Stimulated activated CD4-positive, alpha-beta T cell treated with anti-CD3 and anti-CD28 coated beads, Interleukin-12 subunit alpha, Interleukin-12 subunit beta, amount 100 ng/mL, for 24 hours (primary cell): ENCODE results near the gene TRIM65.
"Not testable (repeated sequence)": the region's sequence is repeated elsewhere in the genome, so short reads cannot be mapped to it uniquely, and the experiment has no call there.

ENCODE experiments used
- DNase-seq, 2 experiments: peaks; one replicate each; pipeline ENCODE4 v3.0.0-alpha.2; 2020; ENCODE audit warnings: low read depth in 2 of 2

TRIM65 gene

DNA sequence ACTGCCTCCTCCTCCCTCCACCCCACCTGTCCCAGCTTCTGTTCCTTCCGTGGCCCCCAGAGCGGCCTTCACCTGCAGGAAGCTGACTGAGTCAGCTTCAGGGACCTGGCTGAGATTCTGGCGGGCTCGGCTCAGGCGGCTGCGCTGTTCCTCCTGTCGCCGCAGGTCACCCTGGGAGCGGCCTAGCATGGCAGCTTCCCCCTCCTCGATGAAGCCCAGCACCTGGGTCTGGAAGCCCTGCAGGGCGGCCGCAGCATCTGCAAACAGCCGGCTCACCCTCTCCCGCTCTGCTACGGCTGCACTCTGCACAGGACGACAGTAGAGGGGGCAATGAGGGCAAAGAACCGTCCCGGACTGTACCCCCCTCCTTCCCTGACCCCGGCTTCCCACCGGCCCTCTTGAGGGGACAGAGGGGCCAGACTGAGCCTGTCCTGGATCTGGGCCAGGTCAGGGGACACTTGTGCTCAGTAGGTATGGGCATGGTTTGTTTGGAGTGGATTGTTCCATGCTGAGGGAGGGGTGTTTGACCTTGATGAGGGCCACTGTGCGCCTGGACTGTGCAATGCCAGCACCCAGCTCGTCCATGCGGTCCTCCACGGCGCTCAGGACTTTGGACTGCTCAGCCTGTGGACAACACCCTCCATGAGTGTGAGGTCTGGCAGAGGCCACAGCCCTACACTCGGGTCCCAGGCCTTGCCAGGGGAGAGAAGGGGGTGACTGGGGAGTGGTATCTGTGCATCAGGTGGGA lies 20.4 kb downstream of the TRIM65 start:
- DNase-seq = peak; percentile 51 to 55

DNA sequence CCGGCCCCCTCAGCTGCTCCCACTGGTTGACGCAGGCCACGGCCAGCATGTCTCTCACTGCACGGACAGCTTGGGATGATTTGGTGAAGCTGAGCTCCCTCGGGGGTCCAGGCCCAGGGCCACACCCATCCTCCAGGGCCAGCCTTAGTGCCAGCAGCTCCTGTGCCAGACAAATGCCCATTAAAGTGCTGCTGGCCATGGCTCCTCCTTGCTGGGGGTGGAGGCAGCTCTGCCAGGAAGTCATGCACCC lies 20.9 kb downstream of the TRIM65 start:
- no peak for DNase-seq

DNA sequence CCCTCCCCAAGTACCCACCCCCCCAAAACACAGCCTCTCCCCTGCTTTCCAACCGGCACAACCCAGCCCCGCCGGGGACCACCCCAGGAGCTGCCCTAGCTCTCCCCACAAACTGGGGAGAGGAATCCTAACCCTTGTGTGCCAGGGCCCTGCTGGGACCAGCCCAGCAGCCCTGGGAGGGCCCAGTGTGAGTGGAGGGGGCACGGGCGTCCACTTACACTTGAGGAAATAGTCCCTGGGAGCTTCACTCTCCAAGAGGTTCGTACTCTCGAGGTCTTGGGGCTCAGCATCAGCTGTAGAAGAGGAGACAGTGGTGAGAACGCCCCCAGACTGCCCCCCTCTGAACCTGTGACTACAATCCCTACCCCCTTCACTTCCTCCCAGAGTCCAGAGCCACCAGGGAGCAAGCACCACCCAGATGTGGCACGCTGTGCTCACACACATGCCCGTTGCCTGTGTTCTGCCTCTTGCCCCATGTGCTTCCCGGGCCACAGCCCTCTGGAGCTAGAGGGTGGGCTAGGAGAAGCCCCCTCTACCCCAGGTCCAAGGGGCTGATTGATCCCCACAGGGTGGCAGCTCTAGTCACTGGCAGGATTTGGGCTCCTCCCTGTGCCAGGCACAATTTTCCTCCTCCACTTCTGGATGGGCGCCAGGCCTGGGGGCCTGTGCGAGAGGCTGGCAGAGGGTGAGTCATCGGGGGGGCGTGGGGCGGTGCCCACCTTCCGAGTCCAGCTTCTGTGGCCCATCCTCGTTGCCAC lies 21.4 kb downstream of the TRIM65 start:
- DNase-seq = no peak

DNA sequence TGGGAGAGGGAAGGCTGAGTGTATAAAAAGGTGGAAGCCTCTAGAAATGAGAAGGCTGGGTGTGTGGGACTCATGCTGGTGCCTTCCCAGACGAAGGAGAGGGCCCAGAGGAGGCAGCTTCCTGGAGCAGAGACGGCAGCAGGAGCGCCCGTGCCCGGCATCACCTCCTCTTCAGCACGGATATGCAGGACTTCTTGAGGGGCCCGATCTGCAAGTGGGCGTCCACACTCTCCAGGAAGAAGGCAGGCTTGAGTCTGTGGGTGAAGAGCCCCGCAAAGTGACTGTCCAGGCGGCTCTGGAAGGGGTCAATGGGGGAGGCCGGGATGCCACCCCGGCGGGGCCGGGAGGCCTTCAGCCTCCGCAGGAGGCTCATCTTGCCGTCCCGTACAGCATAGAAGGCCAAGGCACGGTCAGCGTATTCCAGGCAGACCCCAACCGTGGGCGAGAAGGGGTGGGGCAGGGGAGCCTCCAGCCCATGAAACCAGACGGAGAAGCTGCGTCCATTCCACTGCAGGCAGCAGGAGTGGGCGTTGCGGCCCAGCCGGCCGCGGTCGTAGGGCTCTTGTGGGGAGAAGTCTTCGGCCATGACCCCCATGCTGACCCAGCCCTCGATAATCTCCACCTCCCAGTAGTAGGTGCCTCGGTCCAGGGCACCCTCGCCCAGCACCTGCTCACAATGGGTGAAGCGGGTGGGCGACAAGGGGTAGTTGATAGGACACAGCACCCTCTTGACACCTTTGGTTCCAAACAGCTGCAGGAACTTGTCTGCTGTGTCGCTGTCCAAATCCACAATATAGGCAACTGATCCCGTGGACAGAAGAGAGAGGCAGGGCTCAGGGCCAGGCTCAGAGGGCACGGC lies 22.2 kb downstream of the TRIM65 start:
- DNase-seq = no peak

DNA sequence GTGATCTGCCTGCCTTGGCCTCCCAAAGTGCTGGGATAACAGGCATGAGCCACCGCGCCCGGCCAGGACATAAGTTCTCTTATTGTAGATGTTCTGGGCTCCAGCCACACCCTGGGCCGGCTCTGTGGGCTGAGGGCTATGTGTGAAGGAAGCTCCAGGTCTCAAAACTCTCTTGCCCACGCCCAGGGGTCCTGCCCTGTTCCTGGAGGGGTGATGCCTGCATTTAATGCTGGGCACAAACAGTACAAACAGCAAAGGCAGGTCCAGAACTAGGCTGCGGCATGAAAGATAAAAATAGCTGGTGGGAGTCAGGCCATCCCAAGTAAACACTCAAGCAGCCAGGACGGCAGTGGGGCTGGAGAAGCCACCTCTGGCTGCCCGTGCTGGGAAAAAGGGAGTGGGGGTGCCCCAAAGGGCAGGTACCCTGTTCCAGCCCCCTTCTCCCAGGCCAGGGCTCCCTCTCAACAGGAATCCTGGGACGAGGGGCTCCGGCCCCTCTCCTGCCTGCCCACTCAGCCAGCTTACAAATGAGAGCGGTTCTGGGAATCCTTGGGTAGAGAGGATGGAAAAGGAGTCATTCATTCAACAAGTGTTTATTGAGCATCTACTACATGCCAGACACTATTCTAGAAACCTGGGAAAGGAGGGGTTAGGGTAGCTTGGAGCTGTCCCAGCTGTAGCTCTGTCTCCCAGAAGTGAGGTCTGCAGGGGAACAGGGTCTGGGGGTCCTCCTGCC lies 23.0 kb downstream of the TRIM65 start:
- no peak for DNase-seq

DNA sequence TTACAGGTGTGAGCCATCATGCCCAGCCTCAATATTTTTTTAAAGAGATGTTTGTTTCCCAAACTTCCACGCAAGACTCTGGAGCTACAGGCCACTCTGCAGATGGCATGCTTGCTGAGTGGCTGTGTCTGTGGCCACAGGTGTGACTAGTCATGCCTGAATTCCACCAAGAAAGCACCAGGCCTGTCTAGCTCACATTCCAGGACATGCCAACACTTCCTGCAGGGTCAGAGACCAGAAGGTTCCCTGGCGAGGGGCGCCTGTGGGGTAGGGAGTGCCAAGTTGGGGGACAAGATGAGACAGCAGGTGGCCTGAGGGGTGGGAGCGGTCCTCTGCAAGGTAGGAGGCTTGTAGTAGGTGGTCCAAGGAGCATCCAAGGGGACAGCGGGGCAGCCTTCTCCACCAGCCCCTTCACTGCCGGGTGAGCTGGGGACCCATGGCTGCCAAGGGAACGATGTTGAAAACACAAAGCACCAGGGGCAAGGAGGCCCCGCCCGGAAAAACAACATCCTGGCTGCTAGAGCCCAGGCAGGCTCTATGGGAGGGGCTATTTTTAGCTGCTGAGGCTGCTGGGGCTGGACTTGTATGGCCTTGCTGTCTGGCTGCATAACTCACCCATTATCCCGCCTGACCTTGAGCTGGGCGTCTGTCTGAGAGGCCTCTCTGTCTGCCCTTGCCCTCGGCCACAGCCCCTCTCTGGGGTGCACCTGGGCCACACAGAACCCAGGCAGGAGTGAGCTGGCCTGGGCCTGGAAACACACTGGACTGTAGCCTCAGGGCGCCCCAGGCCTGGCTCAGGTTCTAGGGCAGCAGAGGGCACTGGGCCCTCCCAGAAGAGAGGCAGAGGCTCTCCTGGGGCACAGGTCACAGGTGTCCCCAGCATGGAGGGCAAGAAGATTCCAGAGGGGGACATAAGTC lies 24.1 kb downstream of the TRIM65 start:
- no peak for DNase-seq

DNA sequence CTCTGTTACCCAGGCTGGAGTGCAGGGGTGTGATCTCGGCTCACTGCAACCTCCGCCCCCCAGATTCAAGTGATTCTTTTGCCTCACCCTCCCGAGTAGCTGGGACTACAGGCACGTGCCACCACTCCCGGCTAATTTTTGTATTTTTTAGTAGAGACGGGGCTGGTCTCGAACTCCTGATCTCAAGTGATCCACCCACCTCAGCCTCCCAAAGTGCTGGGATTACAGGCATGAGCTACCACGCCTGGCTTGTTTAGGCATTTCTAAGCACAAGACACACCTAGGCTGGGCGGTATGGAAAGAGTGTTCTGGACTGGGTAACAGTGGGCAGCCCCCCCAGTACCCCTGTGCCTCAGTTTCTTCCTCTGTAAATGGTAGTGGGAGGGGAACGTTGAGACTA lies 26.5 kb downstream of the TRIM65 start:
- not testable (repeated sequence) for DNase-seq

DNA sequence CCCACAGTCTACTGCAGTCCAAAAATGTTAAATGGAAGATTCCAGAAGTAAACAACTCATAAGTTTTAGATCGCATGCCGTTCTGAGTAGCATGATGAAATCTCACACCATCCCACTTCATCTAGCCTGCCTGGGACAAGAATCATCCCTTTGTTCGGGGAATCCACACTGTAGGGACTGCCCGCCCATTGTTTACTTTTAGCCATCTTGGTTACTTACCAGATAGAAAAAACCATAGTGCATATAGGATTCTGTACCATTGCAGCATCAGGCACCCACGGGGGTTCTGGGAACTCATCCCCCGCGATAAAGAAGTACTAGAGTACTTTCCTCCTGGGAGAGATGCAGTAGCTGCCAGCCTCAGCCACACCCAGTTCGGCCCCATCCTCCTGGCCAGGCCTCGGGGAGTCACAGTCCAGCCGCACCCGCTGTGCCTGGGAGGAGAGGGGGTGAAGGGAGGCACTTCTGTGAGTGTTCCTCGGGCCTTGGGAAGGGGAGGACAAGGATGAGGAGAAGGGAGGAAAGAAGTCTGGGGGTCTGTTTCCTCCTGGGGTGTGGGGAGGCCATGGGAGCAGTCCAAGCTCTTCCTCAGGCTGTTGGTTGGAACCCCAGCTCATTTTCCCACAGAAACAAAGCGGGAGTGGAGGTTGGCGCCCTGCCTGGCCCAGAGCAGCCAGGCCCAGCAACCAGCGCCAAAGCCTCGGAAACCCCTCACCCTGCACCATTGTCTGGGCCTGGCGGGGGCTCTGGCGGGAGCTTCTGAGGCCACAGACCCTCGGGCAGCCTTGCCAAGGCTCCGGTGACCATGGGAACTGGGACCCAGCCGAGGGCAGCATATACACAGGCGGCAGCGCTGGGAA lies 27.2 kb downstream of the TRIM65 start:
- DNase-seq = no peak

DNA sequence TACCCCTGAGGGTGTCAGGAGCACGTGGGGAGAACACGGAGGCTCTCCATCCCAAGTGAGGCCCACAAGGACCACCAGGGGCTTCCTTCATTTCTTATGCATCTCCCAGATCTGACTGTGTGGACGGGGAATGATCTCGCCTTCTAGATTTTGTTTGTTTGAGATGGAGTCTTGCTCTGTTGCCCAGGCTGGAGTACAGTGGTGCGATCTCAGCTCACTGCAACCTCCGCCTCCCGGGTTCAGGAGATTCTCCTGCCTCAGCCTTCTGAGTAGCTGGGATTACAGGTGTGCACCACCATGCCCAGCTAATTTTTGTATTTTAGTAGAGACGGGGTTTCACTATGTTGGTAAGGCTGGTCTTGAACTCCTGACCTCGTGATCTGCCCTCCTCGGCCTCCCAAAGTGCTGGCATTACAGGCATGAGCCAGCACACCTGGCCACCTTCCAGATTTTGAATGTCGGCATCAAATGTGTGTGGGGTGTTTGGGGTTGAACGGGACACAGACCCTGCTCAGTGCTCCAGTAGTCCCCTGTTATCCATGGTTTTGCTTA lies 27.9 kb downstream of the TRIM65 start:
- DNase-seq = not testable (repeated sequence)

DNA sequence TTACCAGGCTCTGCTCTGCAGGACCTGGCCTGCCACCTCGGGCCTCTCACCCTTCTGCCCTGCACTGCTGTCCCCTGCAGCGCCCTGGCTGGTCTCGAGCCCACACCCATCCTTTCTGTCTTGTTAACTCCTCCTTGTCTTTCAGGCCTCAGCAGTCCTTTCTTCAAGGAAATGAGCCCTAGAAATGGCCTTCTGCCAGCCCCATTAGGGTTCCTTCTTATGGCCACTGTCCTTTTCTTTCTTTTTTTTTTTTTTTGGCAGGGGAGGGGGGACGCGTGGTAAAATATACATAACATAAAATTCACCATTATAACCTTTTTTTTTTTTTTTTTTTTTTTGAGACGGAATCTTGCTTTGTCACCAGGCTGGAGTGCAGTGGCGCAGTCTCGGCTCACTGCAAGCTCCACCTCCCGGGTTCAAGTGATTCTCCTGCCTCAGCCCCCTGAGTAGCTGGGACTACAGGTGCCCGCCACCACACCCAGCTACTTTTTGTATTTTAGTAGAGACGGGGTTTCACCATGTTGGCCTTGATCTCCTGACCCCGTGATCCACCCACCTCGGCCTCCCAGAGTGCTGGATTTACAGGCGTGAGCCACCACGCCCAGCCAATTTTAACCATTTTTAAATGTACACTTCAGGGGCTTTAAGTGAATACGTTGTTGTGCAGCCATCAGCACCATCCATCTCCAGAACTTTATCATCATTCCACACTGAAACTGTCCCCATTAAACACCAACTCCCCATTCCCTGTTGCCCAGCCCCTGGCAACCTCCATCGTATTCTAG lies 31.2 kb downstream of the TRIM65 start:
- not testable (repeated sequence) for DNase-seq

DNA sequence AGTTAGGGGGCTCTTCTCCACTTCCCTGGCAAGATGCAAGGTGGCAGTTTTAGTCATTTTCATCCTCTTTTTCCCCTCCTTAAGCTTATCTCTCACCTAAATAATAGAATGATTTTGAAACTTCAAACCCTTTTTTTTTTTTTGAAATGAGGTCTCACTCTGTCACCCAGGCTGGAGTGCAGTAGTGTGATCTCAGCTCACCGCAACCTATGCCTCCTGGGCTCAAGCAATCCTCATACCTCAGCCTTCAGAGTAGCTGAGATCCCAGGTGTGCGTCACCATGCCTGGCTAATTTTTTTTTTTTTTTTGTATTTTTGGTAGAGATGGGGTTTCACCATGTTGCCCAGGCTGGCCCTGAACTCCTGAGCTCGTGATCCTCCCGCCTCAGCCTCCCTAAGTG lies 31.9 kb downstream of the TRIM65 start:
- DNase-seq = not testable (repeated sequence)

DNA sequence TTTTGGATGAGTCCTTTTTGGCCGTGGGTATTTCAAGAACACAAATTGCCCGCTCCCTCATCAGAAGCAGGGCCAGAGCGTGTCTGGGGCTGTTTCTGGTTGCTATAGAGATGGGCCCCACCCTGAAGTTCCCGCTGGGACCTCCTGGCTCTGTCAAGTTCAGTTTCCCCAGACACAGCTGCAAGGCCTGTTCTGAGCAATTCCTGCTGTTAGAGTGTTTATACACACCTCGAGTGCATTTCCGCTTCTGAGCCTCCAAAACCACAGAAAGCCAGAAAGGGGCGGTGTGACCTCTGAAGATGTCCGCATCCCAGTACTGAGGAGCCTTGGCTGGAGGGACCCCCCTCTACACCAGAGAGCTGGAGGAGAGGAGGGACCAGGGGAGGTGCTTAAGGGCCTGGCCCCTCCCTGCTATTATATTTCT lies 32.3 kb downstream of the TRIM65 start:
- no peak for DNase-seq

DNA sequence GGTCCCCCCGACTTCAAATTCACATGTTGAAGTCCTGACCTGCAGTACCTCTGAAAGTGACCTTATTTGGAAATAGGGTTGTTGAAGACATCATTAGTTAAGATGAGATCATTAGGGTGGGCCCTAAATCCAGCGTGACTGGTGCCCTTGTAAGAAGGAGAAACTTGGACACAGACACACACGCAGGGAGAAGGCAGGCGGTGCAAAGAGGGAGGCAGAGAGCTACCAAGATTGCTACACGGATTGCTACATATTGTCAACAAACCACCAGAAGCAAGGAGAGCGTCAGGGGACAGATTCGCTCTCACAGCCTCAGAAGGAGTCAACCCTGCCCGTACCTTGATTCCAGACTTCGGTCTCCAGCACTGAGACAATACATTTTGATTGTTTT lies 34.8 kb downstream of the TRIM65 start:
- DNase-seq = no peak

DNA sequence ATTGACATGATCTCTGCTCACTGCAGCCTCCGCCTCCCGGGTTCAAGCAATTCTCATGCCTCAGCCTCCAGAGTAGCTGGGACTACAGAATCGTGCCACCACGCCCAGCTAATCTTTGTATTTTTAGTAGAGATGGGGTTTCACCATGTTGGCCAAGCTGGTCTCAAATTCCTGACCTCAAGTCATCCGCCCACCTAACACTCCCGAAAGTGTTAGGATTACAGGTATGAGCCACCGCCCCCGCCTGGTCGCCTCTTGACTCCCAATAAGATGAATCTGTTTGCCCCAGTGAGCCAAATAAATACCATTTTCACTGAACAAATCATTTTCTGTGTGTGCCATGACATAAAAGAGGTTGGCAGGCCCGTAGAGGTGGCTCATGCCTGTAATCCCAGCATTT lies 37.4 kb downstream of the TRIM65 start:
- DNase-seq = not testable (repeated sequence)

DNA sequence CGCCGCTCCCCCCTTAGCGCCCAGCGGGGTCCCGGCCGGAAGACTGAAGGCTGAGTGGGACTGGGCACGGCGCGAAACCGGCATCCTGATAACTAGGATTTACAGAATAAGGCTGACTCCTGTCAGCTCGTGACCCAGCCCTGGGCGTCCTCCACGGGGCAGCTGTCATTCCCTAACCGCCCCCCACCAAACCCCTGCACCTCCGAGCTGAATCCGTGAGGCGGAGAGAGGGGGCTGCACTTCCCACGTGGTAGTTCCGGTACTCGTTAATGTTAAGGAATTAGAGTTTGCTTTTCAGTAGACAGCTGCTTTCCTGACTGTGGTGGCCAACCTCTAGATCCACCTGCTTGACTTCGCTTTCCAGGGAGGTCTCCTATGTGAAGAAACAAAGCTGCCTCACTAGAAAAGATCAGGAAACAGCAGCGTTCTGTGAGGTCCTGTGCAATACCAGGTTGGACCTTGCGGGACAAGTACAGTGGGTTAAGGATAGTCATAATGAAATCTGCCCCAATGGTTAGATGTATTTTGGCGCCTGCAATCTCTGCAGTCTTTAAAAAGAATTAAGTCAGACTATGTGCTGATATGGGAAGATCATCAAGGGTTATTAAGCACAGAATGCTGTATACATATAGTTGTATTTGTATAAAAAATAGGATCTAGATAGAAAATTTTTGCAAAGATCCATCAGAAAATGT lies 40.5 kb downstream of the TRIM65 start:
- DNase-seq = no peak

DNA sequence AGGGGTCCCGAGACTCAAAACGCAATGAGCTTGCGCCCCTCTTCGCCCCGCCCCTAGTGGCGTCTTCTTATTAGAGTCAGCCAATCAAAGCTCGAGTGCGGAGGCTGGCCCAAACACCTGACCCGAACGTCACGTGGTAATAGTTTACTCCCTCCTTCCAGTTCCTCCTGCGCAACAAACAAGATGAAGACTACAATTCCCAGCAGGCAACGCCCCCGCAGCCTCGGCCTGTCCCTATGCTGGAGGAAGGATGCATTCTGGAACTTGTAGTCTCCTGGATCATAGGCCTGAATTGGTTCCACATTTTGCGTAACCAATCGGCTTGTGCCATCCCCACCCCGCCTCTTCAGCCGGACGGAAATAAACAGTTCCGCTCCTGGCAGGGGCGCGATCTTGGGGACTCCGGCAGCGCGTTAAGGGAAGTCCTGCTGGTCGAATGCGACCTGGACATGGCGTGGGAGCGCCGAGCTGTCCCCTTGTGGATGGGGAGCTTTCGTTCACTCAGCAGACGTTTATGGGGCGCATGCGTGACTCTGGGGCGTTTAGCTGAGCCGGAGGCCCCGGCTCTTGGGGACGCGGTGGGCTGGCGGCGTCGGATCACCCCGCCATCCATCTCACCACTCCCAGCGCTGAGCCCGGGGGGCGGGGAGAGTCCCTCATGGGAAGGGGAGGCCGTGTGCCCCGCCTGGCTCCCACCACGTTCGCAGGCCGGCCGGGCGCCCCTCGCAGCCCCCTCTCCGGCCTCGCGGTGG lies 41.3 kb downstream of the TRIM65 start, which contains the start of gene WBP2:
Gene WBP2, minus strand, starts transcription at position 26 of the 752 bp plus-strand sequence. CDS start 38 bp downstream, outside the sequence.
- DNase-seq = peak; percentile 92 to 95

DNA sequence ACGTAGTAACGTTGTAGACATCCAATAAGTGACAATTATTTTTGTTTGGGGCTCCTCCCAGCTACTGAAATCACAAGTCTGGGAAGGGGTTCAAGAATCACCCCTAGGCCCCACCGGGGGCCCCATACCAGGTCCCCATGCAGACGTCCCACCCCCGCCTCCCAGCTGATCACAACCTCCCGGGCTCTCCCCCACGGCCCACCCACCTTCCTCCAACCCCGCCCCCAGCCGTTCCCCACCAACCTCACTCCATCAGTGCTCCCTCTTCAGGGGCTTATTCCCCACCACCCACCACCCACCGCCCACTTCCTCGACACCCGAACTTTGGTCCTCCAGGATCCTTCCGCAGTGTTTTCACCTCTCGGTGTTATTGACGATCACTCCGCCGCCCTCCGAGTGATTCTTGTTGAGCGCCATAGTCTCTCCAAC lies 41.9 kb downstream of the TRIM65 start:
- no peak for DNase-seq
